HepG2 (cell line): ENCODE measurements around the gene TSPAN18. TPM values are rescaled to one million over a fixed set of nuclear protein-coding genes. Genes with fewer than 3 reads are reported as not detected.

ENCODE experiments used
- ATAC-seq: fragments of 200-7000 bp; cut with Tn5 transposase; 3 replicates; pipeline ENCODE4 v1.9.1; 2020; ENCODE audit warnings: mild to moderate bottlenecking, moderate library complexity
- BruUV-seq: library from RNA; stranded (reverse); fragments of 400-500 nt; replicated peaks from 2 replicates; lab custom pipeline; 2021; lab: Mats Ljungman, UMichigan
- CTCF ChIA-PET: fragments of 300-600 bp; formaldehyde crosslinking; extraction: SDS; loops from one replicate; lab custom pipeline; 2021; ENCODE audit warnings: low total read pairs, inconsistent platforms, low intra/inter-chr PET ratio; lab: Yijun Ruan, JAX
- POLR2A ChIA-PET: fragments of 350-600 bp; sonication (Branson Sonifier 250); formaldehyde crosslinking; loops from one replicate; lab custom pipeline; 2020; ENCODE audit warnings: antibody characterized with exemption, inconsistent platforms; lab: Yijun Ruan, JAX
- DNase-seq: peaks from one replicate; pipeline ENCODE4 v3.0.0-alpha.2; 2015; ENCODE audit warnings: low spot score
- FAIRE-seq: peaks from 3 replicates; lab custom pipeline; 2011; peaks lifted over from hg19 to GRCh38; lab: Jason Lieb, UNC
- H2AFZ ChIP-seq: one replicate; pipeline ENCODE4 v1.6.1; 2011; ENCODE audit warnings: low read length, inconsistent platforms
- H3K27ac ChIP-seq: fragments of 300-600 bp; 3 replicates; pipeline ENCODE4 v1.8.0; 2011; ENCODE audit warnings: mixed run types, mild to moderate bottlenecking, mixed read lengths, low read length, inconsistent platforms; ENCODE audit not compliant: insufficient read depth; ENCODE audit errors: extremely low read length
- H3K27me3 ChIP-seq, 2 experiments: fragments of 200-600 bp in 1 of 2; 2 replicates in 1 of 2; 3 replicates in 1 of 2; pipeline versions ENCODE4 v1.6.0 to v1.8.0; 2011; ENCODE audit warnings: low read length in 2 of 2, mild to moderate bottlenecking in 2 of 2, moderate library complexity in 2 of 2, inconsistent platforms in 1 of 2; ENCODE audit not compliant: insufficient read depth in 2 of 2, control insufficient read depth in 1 of 2
- H3K36me3 ChIP-seq, 2 experiments: fragments of 200-600 bp in 1 of 2; replicated peaks in 1 of 2; 2 replicates in 1 of 2; 3 replicates in 1 of 2; pipeline versions ENCODE4 v1.5.1 to v1.8.0; 2011; ENCODE audit warnings: low read length in 2 of 2, inconsistent platforms in 1 of 2; ENCODE audit not compliant: insufficient read depth in 2 of 2, control insufficient read depth in 1 of 2
- H3K4me1 ChIP-seq: 2 replicates; pipeline ENCODE4 v1.5.1; 2012; ENCODE audit warnings: low read length, inconsistent platforms; ENCODE audit not compliant: insufficient read depth
- H3K4me2 ChIP-seq: 2 replicates; pipeline ENCODE4 v1.6.0; 2011; ENCODE audit warnings: low read depth, low read length, inconsistent platforms
- H3K4me3 ChIP-seq, 3 experiments: fragments of 200-600 bp in 1 of 3; sonication (generic), shearing (Covaris generic) in 1 of 3; replicated peaks in 1 of 3; 2 replicates each; pipeline ENCODE4 v1.5.1; 2011 to 2016; ENCODE audit warnings: low read length in 3 of 3, inconsistent platforms in 2 of 3, low read depth in 2 of 3, mild to moderate bottlenecking in 2 of 3, control low read depth in 1 of 3, mixed read lengths in 1 of 3; ENCODE audit not compliant: insufficient read depth in 1 of 3
- H3K79me2 ChIP-seq: one replicate; pipeline ENCODE4 v1.6.1; 2011; ENCODE audit warnings: low read length, inconsistent platforms; ENCODE audit not compliant: insufficient read depth
- H3K9ac ChIP-seq: 2 replicates; pipeline ENCODE4 v1.6.0; 2011; ENCODE audit warnings: mild to moderate bottlenecking, low read depth, low read length, inconsistent platforms; ENCODE audit not compliant: insufficient read depth
- H3K9me3 ChIP-seq: 2 replicates; pipeline ENCODE4 v1.5.1; 2012; ENCODE audit warnings: mild to moderate bottlenecking, low read length
- H4K20me1 ChIP-seq: 2 replicates; pipeline ENCODE4 v1.6.0; 2011; ENCODE audit warnings: inconsistent platforms, mild to moderate bottlenecking, low read length, moderate library complexity; ENCODE audit not compliant: insufficient read depth
- AFF4 ChIP-seq: sonication (generic); formaldehyde crosslinking; IDR thresholded peaks from 2 replicates; pipeline ENCODE4 v1.4.0; 2020; ENCODE audit warnings: missing genetic modification reagents
- REL ChIP-seq: sonication (generic); formaldehyde crosslinking; conservative IDR thresholded peaks from 2 replicates; pipeline ENCODE4 v1.8.0; 2022; ENCODE audit warnings: mild to moderate bottlenecking, missing genetic modification reagents, moderate library complexity
- ZBTB21 ChIP-seq: sonication (generic); formaldehyde crosslinking; IDR thresholded peaks from 2 replicates; pipeline ENCODE4 v1.4.0; 2020; ENCODE audit warnings: missing genetic modification reagents
- ZNF414 ChIP-seq: sonication (generic); formaldehyde crosslinking; IDR thresholded peaks from 2 replicates; pipeline ENCODE4 v1.5.0; 2020; ENCODE audit warnings: missing genetic modification reagents
- ZNF749 ChIP-seq: sonication (generic); formaldehyde crosslinking; IDR thresholded peaks from 2 replicates; pipeline ENCODE4 v1.8.0; 2022; ENCODE audit warnings: mild to moderate bottlenecking, missing genetic modification reagents, moderate library complexity, borderline replicate concordance
- WGBS: methylation state at CpG from one replicate; pipeline ENCODE4 v1.1.6; 2017; ENCODE audit warnings: low lambda C conversion rate; 5-methylcytosine and 5-hydroxymethylcytosine counted together
- in situ Hi-C: cut with HindIII; loops from 2 replicates; pipeline ENCODE4 v1.10.0; 2017; ENCODE audit warnings: low pct_unique_long_range_greater_than_20kb; ENCODE audit not compliant: extremely low pct_ligation_motif_present
- intact Hi-C: fragments of 100-400 bp; cut with micrococcal nuclease; formaldehyde crosslinking; loops from one replicate; pipeline ENCODE4 v1.10.0; 2022; ENCODE audit not compliant: unreplicated experiment
- polyA plus RNA-seq, 8 experiments: library from polyadenylated mRNA; depleted of rRNA in 3 of 8; stranded (reverse) in 7 of 8; unstranded in 1 of 8; fragments of >200 nt; fragmentation: Illumina TruSeq in 4 of 8; extraction: Trizol in 4 of 8; gene quantifications; 2 replicates each; pipeline versions ENCODE4 v1.2.1 to v1.2.3, GENCODE V29; 2011 to 2016; ENCODE audit warnings: low read depth in 4 of 8, missing spikeins in 1 of 8, mixed read lengths in 1 of 8; ENCODE audit not compliant: insufficient read depth in 1 of 8
- total RNA-seq, 5 experiments: library from RNA; depleted of rRNA; stranded (reverse); fragments of >200 nt; fragmentation: Illumina TruSeq; extraction: Trizol; gene quantifications; 2 replicates each; pipeline ENCODE4 v1.2.3, GENCODE V29; 2016; ENCODE audit warnings: low read depth in 1 of 5

TSPAN18 gene
- total and polyA plus RNA-seq, 2 of the 13 experiments (the other 11 are each of a cell fraction or from before 2014, with no cell fraction given) = not detected

GRCh38 chr11:44799012-44799411 lies 72.2 kb downstream of the TSPAN18 start:
- no peak overlapping the region for H3K4me2 ChIP-seq
- H3K36me3 ChIP-seq = no peaks in the 10 kb centered on the region
- no peak overlapping the region for H3K4me3 ChIP-seq
- no peak overlapping the region for H3K27ac ChIP-seq
- H2AFZ ChIP-seq = no peak overlapping the region
- H3K9ac ChIP-seq = no peak overlapping the region
- peaks cover 2 to 11% of the 10 kb centered on the region in 2 experiments; a peak in 2 of 5 replicates for H3K27me3 ChIP-seq
- intact Hi-C loops = no loop called here
- no peaks in the 10 kb centered on the region for H3K79me2 ChIP-seq
- H3K9me3 ChIP-seq = no peaks in the 10 kb centered on the region
- DNase-seq (no peak), FAIRE-seq (no peak), ATAC-seq (no peak)
- no peaks in the 10 kb centered on the region for H4K20me1 ChIP-seq
- TF ChIP-seq ZBTB21 (CRISPR knock-in tag) (no peak), AFF4 (no peak)
- in situ Hi-C loops = no loop called here
- H3K4me1 ChIP-seq = no peaks in the 10 kb centered on the region
- POLR2A ChIA-PET = no interaction called here
- CTCF ChIA-PET = no interaction called here
- 11% methylated on average over 10 of the region's 10 CpGs for WGBS
- no TSS peak for BruUV-seq

GRCh38 chr11:44802347-44802746 lies 75.6 kb downstream of the TSPAN18 start:
- in situ Hi-C loops = no loop called here
- CTCF ChIA-PET = no interaction called here
- ATAC-seq (no peak), DNase-seq (no peak), FAIRE-seq (no peak)
- Histone ChIP-seq H2AFZ (no peak overlapping the region), H3K9ac (no peak overlapping the region), H3K27me3 (peaks cover 2% of the 10 kb centered on the region in 2 experiments; a peak in 2 of 5 replicates), H3K4me3 (no peak overlapping the region), H3K9me3 (no peaks in the 10 kb centered on the region), H3K4me2 (no peak overlapping the region), H3K36me3 (no peaks in the 10 kb centered on the region), H4K20me1 (no peaks in the 10 kb centered on the region), H3K4me1 (no peaks in the 10 kb centered on the region), H3K27ac (no peak overlapping the region), H3K79me2 (no peaks in the 10 kb centered on the region)
- intact Hi-C loops = no loop called here
- no peak for TF ChIP-seq ZNF414 (CRISPR knock-in tag)
- no peak for TF ChIP-seq ZNF749
- no peak for TF ChIP-seq REL (CRISPR knock-in tag)
- POLR2A ChIA-PET = no interaction called here
- BruUV-seq = no TSS peak
